Measurements from ENCODE around the gene ACOX1. TPM values are rescaled to one million over a fixed set of nuclear protein-coding genes. Genes with fewer than 3 reads are reported as not detected.

The ACOX1 gene
- polyA plus RNA-seq, 1 donor (not counting 4 experiments of a cell fraction or from before 2014, with no cell fraction given): 31.8 TPM

GRCh38 chr17:76024353-76024752 is 45.4 kb upstream of the ACOX1 start:
- no peak overlapping the region for H2AFZ ChIP-seq (ENCODE audit: control insufficient read depth, low read length)
- H3K4me3 ChIP-seq (ENCODE audit: control insufficient read depth in 2 of 3, extremely low read depth in 1 of 3, insufficient read depth in 2 of 3, low read depth in 1 of 3, low read length in 3 of 3): no peak overlapping the region
- dilution Hi-C loops (cut with MboI; ENCODE audit: extremely low pct_ligation_motif_present, low sequenced_read_pairs): no loop called here
- no peak overlapping the region for H3K27ac ChIP-seq (ENCODE audit: control insufficient read depth, insufficient read depth, low read length)
- no peaks in the 10 kb centered on the region for H3K27me3 ChIP-seq (ENCODE audit: control insufficient read depth, extremely low read depth, insufficient read depth, low read length)
- H3K9ac ChIP-seq (ENCODE audit: control insufficient read depth, extremely low read depth, insufficient read depth, low read length): no peak overlapping the region
- peaks cover 7% of the 10 kb centered on the region for H4K20me1 ChIP-seq (ENCODE audit: control insufficient read depth, extremely low read depth, insufficient read depth, low read length)
- peaks cover 5 to 13% of the 10 kb centered on the region in 2 experiments for H3K36me3 ChIP-seq (ENCODE audit: control insufficient read depth in 2 of 2, extremely low read depth in 1 of 2, insufficient read depth in 2 of 2, low read length in 2 of 2)
- FAIRE-seq (no peak), DNase-seq (ENCODE audit: low read depth, low spot score) (no peak)
- TF ChIP-seq CTCF (optimal IDR thresholded peaks at IDR 0.05 in 1 of 3, IDR thresholded peaks at IDR 0.05 in 1 of 3, conservative IDR thresholded peaks at IDR 0.05 in 1 of 3; ENCODE audit: extremely low read depth in 1 of 3, insufficient read depth in 2 of 3, low read length in 3 of 3) (no peak), EZH2 (IDR thresholded peaks at IDR 0.05; ENCODE audit: low read length) (no peak)
- H3K79me2 ChIP-seq (ENCODE audit: control insufficient read depth, insufficient read depth, low read length): peaks cover 11% of the 10 kb centered on the region
- no peaks in the 10 kb centered on the region for H3K9me1 ChIP-seq (ENCODE audit: control insufficient read depth, extremely low read depth, insufficient read depth, low read length)
- no peaks in the 10 kb centered on the region for H3K9me3 ChIP-seq (ENCODE audit: control insufficient read depth, low read depth, low read length)
- no peak overlapping the region for H3K4me2 ChIP-seq (ENCODE audit: control insufficient read depth, extremely low read depth, insufficient read depth, low read depth, low read length)
- peaks cover 21% of the 10 kb centered on the region for H3K4me1 ChIP-seq (ENCODE audit: control insufficient read depth, extremely low read depth, insufficient read depth, low read length)

GRCh38 chr17:76023900-76024237 is 44.9 kb upstream of the ACOX1 start:
- Histone ChIP-seq H3K4me3 (ENCODE audit: control insufficient read depth in 2 of 3, extremely low read depth in 1 of 3, insufficient read depth in 2 of 3, low read depth in 1 of 3, low read length in 3 of 3) (no peak overlapping the region), H3K9me1 (ENCODE audit: control insufficient read depth, extremely low read depth, insufficient read depth, low read length) (no peaks in the 10 kb centered on the region), H3K9ac (ENCODE audit: control insufficient read depth, extremely low read depth, insufficient read depth, low read length) (no peak overlapping the region)

More at GRCh38 chr17:76023900-76024237, 44.9 kb upstream of the ACOX1 start:
- Histone ChIP-seq H3K27me3 (ENCODE audit: control insufficient read depth, extremely low read depth, insufficient read depth, low read length) (no peaks in the 10 kb centered on the region), H2AFZ (ENCODE audit: control insufficient read depth, low read length) (no peak overlapping the region), H3K36me3 (ENCODE audit: control insufficient read depth in 2 of 2, extremely low read depth in 1 of 2, insufficient read depth in 2 of 2, low read length in 2 of 2) (peaks cover 9 to 17% of the 10 kb centered on the region in 2 experiments), H3K79me2 (ENCODE audit: control insufficient read depth, insufficient read depth, low read length) (peaks cover 11% of the 10 kb centered on the region), H3K27ac (ENCODE audit: control insufficient read depth, insufficient read depth, low read length) (no peak overlapping the region), H3K9me3 (ENCODE audit: control insufficient read depth, low read depth, low read length) (no peaks in the 10 kb centered on the region), H3K4me1 (ENCODE audit: control insufficient read depth, extremely low read depth, insufficient read depth, low read length) (peaks cover 21% of the 10 kb centered on the region), H4K20me1 (ENCODE audit: control insufficient read depth, extremely low read depth, insufficient read depth, low read length) (peaks cover 7% of the 10 kb centered on the region), H3K4me2 (ENCODE audit: control insufficient read depth, extremely low read depth, insufficient read depth, low read depth, low read length) (no peak overlapping the region)
- TF ChIP-seq CTCF (optimal IDR thresholded peaks at IDR 0.05 in 1 of 3, IDR thresholded peaks at IDR 0.05 in 1 of 3, conservative IDR thresholded peaks at IDR 0.05 in 1 of 3; ENCODE audit: extremely low read depth in 1 of 3, insufficient read depth in 2 of 3, low read length in 3 of 3) (no peak), EZH2 (IDR thresholded peaks at IDR 0.05; ENCODE audit: low read length) (no peak)
- FAIRE-seq (no peak), DNase-seq (ENCODE audit: low read depth, low spot score) (no peak)
- dilution Hi-C loops (cut with MboI; ENCODE audit: extremely low pct_ligation_motif_present, low sequenced_read_pairs): no loop called here
